CD14-positive monocyte (primary cell): ENCODE measurements around the gene FGF4. TPM values are rescaled to one million over a fixed set of nuclear protein-coding genes. Genes with fewer than 3 reads are reported as not detected.

Experiments used
- DNase-seq, 3 donors: peaks; one replicate each; pipeline ENCODE4 v3.0.0-alpha.2; 2011 to 2022
- H2AFZ ChIP-seq: 2 replicates; pipeline ENCODE4 v1.6.0; 2012; ENCODE audit warnings: mild to moderate bottlenecking, low read depth, low read length, inconsistent platforms; ENCODE audit not compliant: insufficient read depth, poor library complexity, severe bottlenecking
- H3K27ac ChIP-seq, 2 donors: 1 replicate in 1 of 2; 2 replicates in 1 of 2; pipeline ENCODE4 v1.5.1; 2012 to 2013; ENCODE audit warnings: low read length in 2 of 2, control low read depth in 1 of 2, inconsistent platforms in 1 of 2, low read depth in 1 of 2, mild to moderate bottlenecking in 1 of 2
- H3K27me3 ChIP-seq, 2 donors: one replicate each; pipeline versions ENCODE4 v1.6.0 to v1.6.1; 2011 to 2013; ENCODE audit warnings: low read length in 2 of 2; ENCODE audit not compliant: control insufficient read depth in 2 of 2, insufficient read depth in 2 of 2
- H3K36me3 ChIP-seq, 2 donors: replicated peaks in 1 of 2; 1 replicate in 1 of 2; 2 replicates in 1 of 2; pipeline versions ENCODE4 v1.5.1 to v1.6.1; 2012 to 2013; ENCODE audit warnings: low read length in 2 of 2, control low read depth in 1 of 2, inconsistent platforms in 1 of 2, mild to moderate bottlenecking in 1 of 2; ENCODE audit not compliant: insufficient read depth in 2 of 2, control insufficient read depth in 1 of 2
- H3K4me1 ChIP-seq, 2 donors: 1 replicate in 1 of 2; 2 replicates in 1 of 2; pipeline versions ENCODE4 v1.5.1 to v1.6.1; 2012 to 2013; ENCODE audit warnings: low read length in 2 of 2, control low read depth in 1 of 2, inconsistent platforms in 1 of 2, mild to moderate bottlenecking in 1 of 2, moderate library complexity in 1 of 2; ENCODE audit not compliant: insufficient read depth in 2 of 2, control insufficient read depth in 1 of 2
- H3K4me2 ChIP-seq: replicated peaks from 2 replicates; pipeline ENCODE3; 2012; ENCODE audit warnings: low read length, moderate library complexity, mild to moderate bottlenecking; ENCODE audit not compliant: poor library complexity, severe bottlenecking; ENCODE audit errors: extremely low read depth
- H3K4me3 ChIP-seq, 3 experiments: fragments of 200-600 bp in 1 of 3; sonication (generic) in 1 of 3; replicated peaks in 1 of 3; 1 replicate in 2 of 3; 2 replicates in 1 of 3; pipeline ENCODE4 v1.5.1; 2011 to 2013; ENCODE audit warnings: low read length in 3 of 3, mild to moderate bottlenecking in 3 of 3, control low read depth in 2 of 3, low read depth in 2 of 3, inconsistent platforms in 1 of 3, moderate library complexity in 1 of 3
- H3K79me2 ChIP-seq: 2 replicates; pipeline ENCODE4 v1.6.0; 2012; ENCODE audit warnings: mild to moderate bottlenecking, control low read depth, inconsistent platforms, low read length, moderate library complexity; ENCODE audit not compliant: insufficient read depth
- H3K9ac ChIP-seq: 2 replicates; pipeline ENCODE4 v1.6.0; 2017; ENCODE audit warnings: low read length, mild to moderate bottlenecking; ENCODE audit not compliant: insufficient read depth, poor library complexity, severe bottlenecking
- H3K9me3 ChIP-seq, 2 donors: replicated peaks in 1 of 2; 1 replicate in 1 of 2; 2 replicates in 1 of 2; pipeline versions ENCODE4 v1.5.1 to v1.6.1; 2012 to 2013; ENCODE audit warnings: low read length in 2 of 2, control low read depth in 1 of 2; ENCODE audit not compliant: control insufficient read depth in 1 of 2, insufficient read depth in 1 of 2
- H4K20me1 ChIP-seq: 2 replicates; pipeline ENCODE4 v1.6.0; 2012; ENCODE audit warnings: mild to moderate bottlenecking, low read length, control low read depth, moderate library complexity; ENCODE audit not compliant: insufficient read depth
- H3K27ac Mint-ChIP-seq, 7 donors: one replicate each; pipeline ENCODE4 v1.8.0; 2020; ENCODE audit warnings: mild to moderate bottlenecking in 7 of 7, mixed read lengths in 7 of 7, moderate library complexity in 6 of 7, inconsistent platforms in 2 of 7
- H3K27me3 Mint-ChIP-seq, 3 donors: one replicate each; pipeline ENCODE4 v1.8.0; 2021 to 2022; ENCODE audit warnings: low read depth in 3 of 3, mild to moderate bottlenecking in 3 of 3, mixed read lengths in 3 of 3, moderate library complexity in 3 of 3, inconsistent platforms in 1 of 3
- H3K36me3 Mint-ChIP-seq, 2 donors: one replicate each; pipeline ENCODE4 v1.8.0; 2020; ENCODE audit warnings: mixed read lengths in 2 of 2, inconsistent platforms in 1 of 2, mild to moderate bottlenecking in 1 of 2
- H3K4me1 Mint-ChIP-seq: one replicate; pipeline ENCODE4 v1.8.0; 2020; ENCODE audit warnings: mild to moderate bottlenecking, mixed read lengths
- H3K4me3 Mint-ChIP-seq, 2 donors: one replicate each; pipeline ENCODE4 v1.8.0; 2020; ENCODE audit warnings: mild to moderate bottlenecking in 2 of 2, mixed read lengths in 2 of 2, moderate library complexity in 1 of 2
- H3K9me3 Mint-ChIP-seq, 7 donors: one replicate each; pipeline ENCODE4 v1.8.0; 2020 to 2022; ENCODE audit warnings: mixed read lengths in 7 of 7, mild to moderate bottlenecking in 6 of 7, moderate library complexity in 6 of 7, inconsistent platforms in 2 of 7
- WGBS: methylation state at CpG from one replicate; pipeline ENCODE4 v1.1.5; 2013; ENCODE audit warnings: missing lambda C conversion rate; ENCODE audit not compliant: insufficient coverage; 5-methylcytosine and 5-hydroxymethylcytosine counted together
- intact Hi-C, 2 donors: fragments of 100-400 bp; cut with micrococcal nuclease; formaldehyde crosslinking; loops; one replicate each; pipeline versions ENCODE4 v1.15.0 to v1.15.1; 2023
- polyA plus RNA-seq, 3 donors: library from polyadenylated mRNA; depleted of rRNA in 1 of 3; unstranded in 2 of 3; stranded (reverse) in 1 of 3; fragments of 300-500 nt in 2 of 3; fragments of >200 nt in 1 of 3; fragmentation: Illumina TruSeq in 2 of 3; gene quantifications; 1 replicate in 2 of 3; 2 replicates in 1 of 3; pipeline ENCODE4 v1.2.3, GENCODE V29; 2012 to 2021
- TF ChIP-seq, protein P1 (sequence below): fragments of 200-600 bp; IDR thresholded peaks from one replicate; pipeline ENCODE4 v1.8.0; 2022; ENCODE audit warnings: antibody characterized with exemption, mild to moderate bottlenecking

FGF4 gene
- polyA plus RNA-seq, 3 donors: not detected

DNA sequence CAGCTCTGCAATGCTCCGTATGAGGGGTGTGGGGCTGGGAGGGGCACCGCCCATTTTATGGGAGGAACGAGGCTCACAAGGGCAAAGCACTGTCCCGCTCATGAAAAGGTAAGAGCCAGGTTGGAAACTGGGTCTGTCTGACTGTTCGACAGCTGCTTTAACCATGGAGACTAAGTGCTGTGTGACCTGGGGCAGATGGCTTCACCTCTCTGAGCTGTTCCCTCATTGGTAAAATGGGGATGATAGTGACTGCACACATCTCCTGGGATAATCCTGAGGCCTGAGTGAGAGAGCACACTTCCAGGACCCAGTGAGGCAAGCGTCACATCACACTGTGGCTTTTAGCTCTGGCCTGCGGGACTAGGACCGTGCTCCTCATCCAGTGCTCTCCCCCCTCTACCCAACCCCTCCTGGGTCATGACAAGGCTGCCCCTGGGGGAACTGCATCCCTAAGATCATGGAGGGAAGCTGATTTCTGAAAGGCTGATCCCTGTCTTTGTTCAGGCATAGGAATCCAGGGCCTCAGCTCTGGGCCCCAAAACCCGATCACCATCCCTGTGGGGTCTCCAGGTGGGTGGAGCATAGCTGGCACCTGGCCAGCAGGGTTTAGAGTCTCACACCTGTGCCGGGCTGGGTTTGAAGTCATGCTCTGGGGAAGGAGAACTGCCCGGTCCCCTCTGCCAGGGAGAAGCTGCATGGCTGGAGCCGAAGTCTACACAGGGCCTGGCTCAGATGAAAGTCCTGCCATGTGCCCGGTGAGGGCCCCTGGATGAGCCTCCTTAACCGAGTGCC, 22.8 kb upstream of the FGF4 start:
- Histone ChIP-seq H3K27me3 (no peaks in the 10 kb centered on the region), H3K4me2 (no peak overlapping the region), H3K9ac (no peak overlapping the region), H3K4me3 (no peak overlapping the region), H3K9me3 (peaks cover 5 to 7% of the 10 kb centered on the region in 2 donors), H3K27ac (no peak overlapping the region), H3K4me1 (no peaks in the 10 kb centered on the region), H3K36me3 (no peaks in the 10 kb centered on the region), H4K20me1 (no peaks in the 10 kb centered on the region), H2AFZ (no peak overlapping the region), H3K79me2 (no peaks in the 10 kb centered on the region)
- H3K9me3 Mint-ChIP-seq: peaks cover 1 to 7% (median 3%) of the 10 kb centered on the region in 7 donors
- no peaks in the 10 kb centered on the region for H3K36me3 Mint-ChIP-seq
- H3K27me3 Mint-ChIP-seq: peaks cover 4 to 7% (median 5%) of the 10 kb centered on the region in 3 donors
- WGBS: 91% methylated on average over 12 of the region's 14 CpGs
- no peaks in the 10 kb centered on the region for H3K4me1 Mint-ChIP-seq
- H3K4me3 Mint-ChIP-seq: no peak overlapping the region
- TF ChIP-seq, protein P1, sequence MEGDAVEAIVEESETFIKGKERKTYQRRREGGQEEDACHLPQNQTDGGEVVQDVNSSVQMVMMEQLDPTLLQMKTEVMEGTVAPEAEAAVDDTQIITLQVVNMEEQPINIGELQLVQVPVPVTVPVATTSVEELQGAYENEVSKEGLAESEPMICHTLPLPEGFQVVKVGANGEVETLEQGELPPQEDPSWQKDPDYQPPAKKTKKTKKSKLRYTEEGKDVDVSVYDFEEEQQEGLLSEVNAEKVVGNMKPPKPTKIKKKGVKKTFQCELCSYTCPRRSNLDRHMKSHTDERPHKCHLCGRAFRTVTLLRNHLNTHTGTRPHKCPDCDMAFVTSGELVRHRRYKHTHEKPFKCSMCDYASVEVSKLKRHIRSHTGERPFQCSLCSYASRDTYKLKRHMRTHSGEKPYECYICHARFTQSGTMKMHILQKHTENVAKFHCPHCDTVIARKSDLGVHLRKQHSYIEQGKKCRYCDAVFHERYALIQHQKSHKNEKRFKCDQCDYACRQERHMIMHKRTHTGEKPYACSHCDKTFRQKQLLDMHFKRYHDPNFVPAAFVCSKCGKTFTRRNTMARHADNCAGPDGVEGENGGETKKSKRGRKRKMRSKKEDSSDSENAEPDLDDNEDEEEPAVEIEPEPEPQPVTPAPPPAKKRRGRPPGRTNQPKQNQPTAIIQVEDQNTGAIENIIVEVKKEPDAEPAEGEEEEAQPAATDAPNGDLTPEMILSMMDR: no peak
- intact Hi-C loops: no loop called here
- no peak overlapping the region for H3K27ac Mint-ChIP-seq
- DNase-seq: no peak

DNA sequence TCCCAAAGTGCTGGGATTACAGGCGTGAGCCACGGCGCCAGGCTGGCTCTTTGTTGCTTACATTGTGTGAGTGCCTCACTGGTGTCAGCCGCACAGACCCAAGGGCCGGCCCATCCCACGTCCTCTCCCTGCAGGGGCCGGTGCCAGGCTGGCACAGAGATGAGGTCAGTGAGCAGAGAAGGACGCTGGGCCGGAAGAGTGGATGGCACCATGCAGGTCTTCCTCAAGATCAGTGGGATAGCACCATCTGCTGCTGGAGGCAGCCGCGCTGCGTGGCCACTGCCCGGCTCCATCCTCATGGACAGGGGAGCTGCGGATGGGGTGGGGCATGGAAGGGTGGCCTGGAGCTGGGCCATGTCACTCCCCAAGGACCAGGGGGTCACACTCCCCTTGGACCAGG, 22.0 kb upstream of the FGF4 start:
- H3K9me3 ChIP-seq: peaks cover 5 to 7% of the 10 kb centered on the region in 2 donors
- H3K4me3 ChIP-seq: no peak overlapping the region
- Mint-ChIP-seq H3K9me3 (peaks cover 0 to 7% (median 3%) of the 10 kb centered on the region in 7 donors), H3K27me3 (peaks cover 1 to 7% (median 4%) of the 10 kb centered on the region in 3 donors), H3K36me3 (no peaks in the 10 kb centered on the region), H3K4me1 (no peaks in the 10 kb centered on the region), H3K4me3 (no peak overlapping the region), H3K27ac (no peak overlapping the region)
- no peaks in the 10 kb centered on the region for H3K4me1 ChIP-seq
- DNase-seq: no peak
- H3K27me3 ChIP-seq: no peaks in the 10 kb centered on the region
- H3K27ac ChIP-seq: no peak overlapping the region
- no peaks in the 10 kb centered on the region for H4K20me1 ChIP-seq
- no peaks in the 10 kb centered on the region for H3K79me2 ChIP-seq
- TF ChIP-seq, protein P1: no peak
- no peak overlapping the region for H3K9ac ChIP-seq
- no peak overlapping the region for H3K4me2 ChIP-seq
- H2AFZ ChIP-seq: no peak overlapping the region
- no peaks in the 10 kb centered on the region for H3K36me3 ChIP-seq
- WGBS: 78% methylated on average over 9 of the region's 14 CpGs
- intact Hi-C loops: no loop called here
